ENCODE results near the gene MROH2A.
A peak's percentile ranks its signal among the peaks of the same experiment; 100 is the strongest.

The MROH2A gene

GRCh38 chr2:233839447-233839820, 61.3 kb downstream of the MROH2A start:
- peak in 1 of 2 experiments; percentile 11 for DNase-seq

GRCh38 chr2:233840520-233840919, 62.4 kb downstream of the MROH2A start:
- peak in 1 of 2 experiments; percentile 12 for DNase-seq

- no peak for DNase-seq
Measured at GRCh38 chr2:233841183-233841582, 63.1 kb downstream of the MROH2A start.

- DNase-seq = peak in 1 of 2 experiments; percentile 13
Measured at GRCh38 chr2:233844064-233844807, 66.1 kb downstream of the MROH2A start.

GRCh38 chr2:233844836-233845235, 66.7 kb downstream of the MROH2A start:
- DNase-seq = peak in 1 of 2 experiments; percentile 11

GRCh38 chr2:233845301-233846060, 67.4 kb downstream of the MROH2A start:
- no peak for DNase-seq

GRCh38 chr2:233846387-233847247, 68.5 kb downstream of the MROH2A start:
- DNase-seq = peak in 1 of 2 experiments; percentile 11

GRCh38 chr2:233847248-233847898, 69.2 kb downstream of the MROH2A start:
- no peak for DNase-seq

GRCh38 chr2:233848276-233848675, 70.1 kb downstream of the MROH2A start:
- DNase-seq = no peak

- DNase-seq = no peak
Measured at GRCh38 chr2:233849607-233850271, 71.6 kb downstream of the MROH2A start.

GRCh38 chr2:233850745-233851144, 72.6 kb downstream of the MROH2A start:
- no peak for DNase-seq

GRCh38 chr2:233851169-233851568, 73.0 kb downstream of the MROH2A start:
- DNase-seq = no peak

- DNase-seq = no peak
Measured at GRCh38 chr2:233852056-233852455, 73.9 kb downstream of the MROH2A start.

GRCh38 chr2:233853353-233853752, 75.2 kb downstream of the MROH2A start:
- peak in 1 of 2 experiments; percentile 28 for DNase-seq

GRCh38 chr2:233853883-233854240, 75.7 kb downstream of the MROH2A start:
- DNase-seq = peak in 1 of 2 experiments; percentile 28

GRCh38 chr2:233854241-233854981, 76.3 kb downstream of the MROH2A start, which contains the start of gene HJURP:
HJURP (minus strand) TSS chr2:233854535; CDS start chr2:233854500, 35 bp downstream.
- DNase-seq = peak; percentile 96

GRCh38 chr2:233855345-233855744, 77.2 kb downstream of the MROH2A start:
- DNase-seq = no peak

GRCh38 chr2:233856184-233856583, 78.1 kb downstream of the MROH2A start:
- DNase-seq = no peak

- DNase-seq = peak; percentile 73 to 79
Measured at GRCh38 chr2:233857511-233858141, 79.5 kb downstream of the MROH2A start.

- DNase-seq = no peak
Measured at GRCh38 chr2:233858331-233858730, 80.2 kb downstream of the MROH2A start.
